Gastrocnemius medialis (tissue), 4 donors: ENCODE data around the gene EGLN1. TPM values are rescaled to one million over a fixed set of nuclear protein-coding genes. Genes with fewer than 3 reads are reported as not detected.

ENCODE experiments used
- total RNA-seq, 4 donors: library from RNA; depleted of rRNA; stranded (reverse); fragments of >200 nt; gene quantifications; one replicate each; pipeline versions ENCODE4 v1.1.0 to v1.2.3, GENCODE V29; 2016

EGLN1 gene
- total RNA-seq, 4 donors from 2014 or later = 500 to 862 (median 706) TPM

Other genes starting within 250 kb of the EGLN1 start
- gene GNPAT, start 181.1 kb downstream of the EGLN1 start, total RNA-seq = 100 to 1,000 TPM in 2 of 4 donors, 10 to 100 TPM in 2; 95.1 to 128 (median 104) TPM
- gene EXOC8, start 84.4 kb downstream of the EGLN1 start, total RNA-seq = 10 to 100 TPM; 25.4 to 50.9 (median 38.2) TPM
- gene SPRTN, start 84.0 kb downstream of the EGLN1 start, total RNA-seq = 10 to 100 TPM in 3 of 4 donors, 1 to 10 TPM in 1; 8.7 to 15.1 (median 10.7) TPM
- 10 to 100 TPM; 47.8 to 84.2 (median 77.8) TPM for gene TSNAX, start 106.4 kb upstream of the EGLN1 start, total RNA-seq
- 1 to 10 TPM; 2.3 to 5.8 (median 2.6) TPM for gene DISC1, start 204.5 kb upstream of the EGLN1 start, total RNA-seq